GM06990 (cell line): Measurements from ENCODE around the gene FRMPD2.
A peak's percentile ranks its signal among the peaks of the same experiment; 100 is the strongest.

Experiments
- DNase-seq: peaks from one replicate; pipeline ENCODE4 v3.0.0-alpha.2; 2011; ENCODE audit not compliant: insufficient read length; ENCODE audit errors: extremely low read depth
- H3K27me3 ChIP-seq: replicated peaks from 2 replicates; pipeline ENCODE4 v1.6.0; 2011; ENCODE audit warnings: low read length; ENCODE audit not compliant: control insufficient read depth, insufficient read depth
- H3K36me3 ChIP-seq: 2 replicates; pipeline ENCODE4 v1.5.1; 2011; ENCODE audit warnings: low read length; ENCODE audit not compliant: control insufficient read depth, insufficient read depth
- H3K4me3 ChIP-seq: replicated peaks from 2 replicates; pipeline ENCODE4 v1.5.1; 2011; ENCODE audit warnings: low read depth, mild to moderate bottlenecking, control low read depth, low read length
- CTCF ChIP-seq: IDR thresholded peaks from 2 replicates; pipeline ENCODE4 v1.5.1; 2011; ENCODE audit warnings: low read length, control low read depth, mild to moderate bottlenecking, inconsistent platforms; ENCODE audit not compliant: insufficient read depth, poor library complexity, severe bottlenecking

FRMPD2 gene

GRCh38 chr10:48294431-48294830 is 19.9 kb upstream of the FRMPD2 start:
- TF ChIP-seq CTCF = no peak
- no peak overlapping the region for H3K4me3 ChIP-seq
- H3K27me3 ChIP-seq = no peaks in the 10 kb centered on the region
- DNase-seq = no peak
- no peaks in the 10 kb centered on the region for H3K36me3 ChIP-seq

- no peaks in the 10 kb centered on the region for H3K27me3 ChIP-seq
- no peaks in the 10 kb centered on the region for H3K36me3 ChIP-seq
- DNase-seq = no peak
- no peak overlapping the region for H3K4me3 ChIP-seq
- TF ChIP-seq CTCF = no peak
Observed at GRCh38 chr10:48292616-48293015, 18.1 kb upstream of the FRMPD2 start.

GRCh38 chr10:48291190-48291589 is 16.7 kb upstream of the FRMPD2 start:
- H3K36me3 ChIP-seq = no peaks in the 10 kb centered on the region
- DNase-seq = no peak
- no peak overlapping the region for H3K4me3 ChIP-seq
- no peaks in the 10 kb centered on the region for H3K27me3 ChIP-seq
- TF ChIP-seq CTCF = no peak

- DNase-seq = no peak
- H3K36me3 ChIP-seq = no peaks in the 10 kb centered on the region
- TF ChIP-seq CTCF = no peak
- no peak overlapping the region for H3K4me3 ChIP-seq
- H3K27me3 ChIP-seq = no peaks in the 10 kb centered on the region
Observed at GRCh38 chr10:48290286-48290685, 15.8 kb upstream of the FRMPD2 start.

- no peak for DNase-seq
- Histone ChIP-seq H3K4me3 (no peak overlapping the region), H3K27me3 (no peaks in the 10 kb centered on the region), H3K36me3 (no peaks in the 10 kb centered on the region)
- TF ChIP-seq CTCF = peak; percentile 86
Observed at GRCh38 chr10:48289501-48290238, 15.2 kb upstream of the FRMPD2 start.

GRCh38 chr10:48288661-48289060 is 14.2 kb upstream of the FRMPD2 start:
- H3K36me3 ChIP-seq = no peaks in the 10 kb centered on the region
- H3K4me3 ChIP-seq = no peak overlapping the region
- no peak for DNase-seq
- H3K27me3 ChIP-seq = no peaks in the 10 kb centered on the region
- no peak for TF ChIP-seq CTCF
